Hippocampal formation (tissue), 2 donors: ENCODE data around the gene ALG3.

Source experiments
- DNase-seq, 2 donors: peaks; one replicate each; lab custom pipeline; 2025; lab: John Stamatoyannopoulos, UW

ALG3 gene

GRCh38 chr3:184234671-184235380, 13.9 kb downstream of the ALG3 start:
- no peak for DNase-seq

GRCh38 chr3:184234224-184234623, 14.5 kb downstream of the ALG3 start:
- peak in 1 of 2 donors; percentile 15 for DNase-seq

- no peak for DNase-seq
Measured at GRCh38 chr3:184233127-184233843, 15.5 kb downstream of the ALG3 start.

GRCh38 chr3:184231671-184232070, 17.1 kb downstream of the ALG3 start:
- DNase-seq: no peak

GRCh38 chr3:184230603-184231528, 17.9 kb downstream of the ALG3 start:
- no peak for DNase-seq

GRCh38 chr3:184230081-184230602, 18.6 kb downstream of the ALG3 start:
- DNase-seq: no peak

- peak in 1 of 2 donors; percentile 15 for DNase-seq
Measured at GRCh38 chr3:184229394-184230080, 19.2 kb downstream of the ALG3 start, which contains the start of gene VWA5B2. VWA5B2 (plus strand) TSS chr3:184229585; CDS start chr3:184230529, 944 bp downstream.

GRCh38 chr3:184228376-184229137, 20.2 kb downstream of the ALG3 start:
- no peak for DNase-seq

- DNase-seq: no peak
Measured at GRCh38 chr3:184227481-184227935, 21.3 kb downstream of the ALG3 start.

GRCh38 chr3:184223946-184224345, 24.8 kb downstream of the ALG3 start:
- no peak for DNase-seq

GRCh38 chr3:184222521-184222920, 26.2 kb downstream of the ALG3 start:
- DNase-seq: no peak

GRCh38 chr3:184218814-184219213, 29.9 kb downstream of the ALG3 start:
- no peak for DNase-seq

- no peak for DNase-seq
Measured at GRCh38 chr3:184211718-184212117, 37.0 kb downstream of the ALG3 start.

- no peak for DNase-seq
Measured at GRCh38 chr3:184211297-184211696, 37.5 kb downstream of the ALG3 start.

GRCh38 chr3:184209146-184209923, 39.4 kb downstream of the ALG3 start:
- no peak for DNase-seq

GRCh38 chr3:184203526-184203925, 45.2 kb downstream of the ALG3 start:
- no peak for DNase-seq

GRCh38 chr3:184200825-184201224, 47.9 kb downstream of the ALG3 start:
- no peak for DNase-seq

GRCh38 chr3:184198509-184198908, 50.3 kb downstream of the ALG3 start:
- DNase-seq: no peak

GRCh38 chr3:184196536-184196935, 52.2 kb downstream of the ALG3 start:
- no peak for DNase-seq
